Retina (tissue), 1 donor: Measurements from ENCODE around the gene RRBP1.

Source experiments
- DNase-seq: peaks from one replicate; pipeline ENCODE4 v3.0.0-alpha.2; 2016

Gene RRBP1

DNA sequence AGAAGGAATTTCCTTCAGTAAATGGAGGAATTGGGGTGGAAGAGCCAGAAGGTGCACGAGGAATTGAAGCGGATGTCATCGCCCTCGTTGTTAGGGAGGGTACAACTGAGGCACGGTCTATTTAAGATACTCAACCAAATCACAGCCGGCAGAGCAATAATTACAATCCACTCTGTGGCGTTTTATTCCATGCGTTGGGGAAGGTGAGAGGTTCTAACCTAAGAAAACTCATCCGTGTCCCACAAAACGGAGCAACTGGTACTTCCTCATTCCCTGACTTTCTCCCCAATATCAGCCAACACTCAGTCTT lies 802 bp upstream of the RRBP1 start:
- no peak for DNase-seq

DNA sequence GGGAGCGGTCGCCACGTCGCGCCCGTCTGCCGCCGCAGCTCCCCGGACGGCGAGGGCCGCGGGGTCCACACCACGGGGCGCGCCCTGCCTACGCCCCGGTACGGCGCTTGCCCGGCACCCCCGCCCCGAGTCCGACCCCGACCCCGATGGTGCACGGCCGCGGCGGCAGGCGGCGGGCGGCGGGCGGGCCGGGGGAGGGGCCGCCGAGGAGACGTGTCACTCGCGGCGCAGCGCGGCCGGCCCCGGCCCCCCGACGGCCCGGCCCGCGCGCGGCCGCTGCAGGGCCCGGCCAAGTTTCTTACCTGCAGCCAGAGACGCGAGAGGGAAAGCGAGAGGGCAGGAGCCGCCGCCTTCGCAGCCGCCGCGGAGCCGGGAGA lies 328 bp downstream of the RRBP1 start:
- no peak for DNase-seq

DNA sequence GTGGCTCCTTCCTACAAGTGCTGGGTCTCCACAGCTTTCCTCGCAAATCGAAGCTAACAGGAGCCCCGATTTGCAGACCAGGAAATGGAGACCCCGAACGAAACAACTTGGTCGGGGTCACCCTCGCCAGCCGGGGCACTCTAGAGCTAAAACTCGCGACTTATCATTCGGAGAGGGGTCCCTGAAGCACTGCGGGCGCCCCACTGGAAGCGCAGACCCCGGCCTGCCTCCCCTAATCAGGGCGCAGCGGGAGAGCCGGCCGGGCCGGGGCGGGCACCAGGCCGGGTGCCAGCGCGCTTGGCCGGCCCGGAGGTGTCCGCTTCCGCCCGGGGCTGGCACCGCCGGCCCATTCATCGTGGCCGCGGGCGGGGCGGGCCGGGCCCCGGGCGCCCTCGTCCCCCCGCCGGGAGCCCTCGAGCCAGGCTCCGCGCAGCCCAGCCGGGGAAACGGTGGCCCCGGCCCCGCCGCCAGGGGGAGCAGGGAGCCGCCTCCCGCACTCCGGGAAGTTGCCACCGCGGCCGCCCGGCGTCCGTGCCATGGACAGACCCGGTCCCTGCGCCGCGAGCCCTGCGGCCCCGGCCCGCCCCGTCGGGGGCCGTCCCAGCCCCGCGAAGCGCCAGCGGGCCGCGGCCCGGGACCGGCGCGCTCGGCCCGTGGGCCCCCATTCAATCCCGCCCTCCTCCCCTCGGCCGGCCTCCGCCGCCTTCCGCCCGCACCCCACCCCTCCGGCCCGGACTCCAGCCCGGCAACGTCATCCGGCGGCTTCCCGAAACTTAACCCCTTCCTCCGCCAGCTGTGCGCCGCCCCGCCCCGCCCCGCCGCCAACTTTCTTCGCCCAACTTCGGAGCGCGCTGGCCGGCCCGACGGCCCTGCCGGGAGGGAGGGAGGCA lies 961 bp downstream of the RRBP1 start:
- DNase-seq, result peak; percentile 68

DNA sequence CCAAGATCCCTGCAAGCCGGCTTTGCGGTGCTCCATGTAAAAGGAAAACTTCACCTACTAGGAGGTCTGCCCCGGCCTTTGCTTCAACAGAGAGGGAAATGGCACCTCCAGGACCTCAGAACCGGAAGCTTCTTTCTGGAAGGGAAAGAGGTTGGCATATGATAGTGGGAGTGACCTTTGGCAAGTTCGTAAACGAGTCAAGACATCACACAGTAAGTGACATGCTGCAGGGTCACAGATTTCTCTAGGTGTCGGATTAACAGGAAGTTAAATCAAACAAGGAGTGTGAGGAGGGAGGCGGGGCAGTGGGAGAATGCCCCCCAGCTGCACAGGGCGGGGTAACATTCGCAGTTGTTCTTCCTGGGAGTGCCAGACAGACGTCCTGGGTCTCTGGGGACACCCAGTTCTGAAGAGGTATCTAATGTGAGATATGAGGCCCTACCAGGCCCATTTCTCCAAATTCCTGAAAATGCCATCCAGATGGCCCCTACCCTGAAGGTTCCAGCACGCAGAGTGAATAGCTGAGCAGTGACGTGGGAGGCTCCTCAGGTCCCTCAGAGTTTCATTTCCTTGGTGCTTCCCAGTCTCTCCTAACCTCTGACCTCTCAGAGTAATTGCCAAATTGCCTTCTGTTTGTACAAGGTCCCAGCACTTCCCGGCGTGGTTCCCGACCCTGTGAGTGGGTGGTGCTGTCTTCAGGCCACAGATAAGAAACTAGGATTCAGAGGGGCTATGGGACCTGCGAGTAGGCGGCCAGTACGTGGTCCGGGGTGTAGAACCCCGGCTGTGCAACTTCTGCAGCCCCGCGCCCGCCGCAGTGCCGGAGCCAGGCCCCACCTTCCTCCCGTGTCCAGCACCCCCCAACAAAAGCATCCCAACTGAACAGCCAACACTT lies 1.9 kb downstream of the RRBP1 start:
- no peak for DNase-seq

DNA sequence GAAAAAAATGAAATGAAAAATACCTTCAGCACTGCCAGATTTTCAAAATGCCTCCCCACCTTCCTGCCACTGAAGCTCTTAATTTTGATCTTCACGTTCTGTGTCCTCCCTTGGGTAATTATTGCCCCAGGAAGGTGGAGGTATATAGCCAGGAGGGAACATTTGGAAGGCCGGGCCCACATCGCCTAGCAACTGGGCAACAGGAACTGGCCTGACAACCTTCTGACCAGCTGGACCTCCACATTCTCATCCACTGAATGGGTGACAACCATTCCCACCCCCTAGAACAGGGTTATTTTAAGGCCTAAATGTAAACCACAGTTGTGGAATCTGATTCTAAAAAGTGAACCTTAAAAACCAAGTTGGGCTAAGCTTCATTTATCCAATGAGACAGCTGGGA lies 3.2 kb downstream of the RRBP1 start:
- no peak for DNase-seq

DNA sequence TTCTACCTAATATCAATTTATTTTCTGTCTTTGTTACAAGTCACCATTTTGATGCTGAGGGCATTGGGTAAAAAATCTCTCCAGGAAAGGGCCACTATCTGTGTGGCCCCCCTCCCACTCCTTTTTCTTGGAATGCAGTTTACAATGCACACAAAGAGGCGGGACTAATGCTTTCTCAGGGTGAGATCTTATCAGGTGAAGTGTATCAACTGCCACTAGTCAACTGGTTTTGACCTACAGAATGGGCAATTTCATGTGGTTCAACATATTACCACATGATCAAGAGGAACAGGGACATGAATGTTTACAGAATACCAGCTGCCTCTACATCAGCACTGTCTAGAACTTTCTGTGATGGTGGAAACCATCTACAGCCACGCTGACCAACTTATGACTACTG lies 3.7 kb downstream of the RRBP1 start:
- DNase-seq, result no peak

DNA sequence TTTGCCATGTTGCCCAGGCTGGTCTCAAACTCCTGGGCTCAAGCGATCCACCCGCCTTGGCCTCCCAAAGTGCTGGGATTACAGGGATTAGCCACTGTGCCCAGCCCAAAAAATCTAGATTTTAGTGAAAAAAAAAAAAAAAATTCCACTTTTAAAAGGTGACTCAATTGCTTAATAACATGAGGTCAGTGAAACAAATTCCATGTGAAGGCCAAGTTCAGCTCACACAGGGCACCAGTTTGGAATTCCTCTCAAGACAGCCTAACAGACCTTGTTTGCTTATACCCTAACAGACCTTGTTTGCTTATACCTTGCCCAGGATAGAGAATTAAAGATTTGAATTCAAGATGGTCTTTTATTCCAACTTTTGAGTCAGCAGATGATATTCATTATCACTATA lies 5.1 kb downstream of the RRBP1 start:
- no peak for DNase-seq

DNA sequence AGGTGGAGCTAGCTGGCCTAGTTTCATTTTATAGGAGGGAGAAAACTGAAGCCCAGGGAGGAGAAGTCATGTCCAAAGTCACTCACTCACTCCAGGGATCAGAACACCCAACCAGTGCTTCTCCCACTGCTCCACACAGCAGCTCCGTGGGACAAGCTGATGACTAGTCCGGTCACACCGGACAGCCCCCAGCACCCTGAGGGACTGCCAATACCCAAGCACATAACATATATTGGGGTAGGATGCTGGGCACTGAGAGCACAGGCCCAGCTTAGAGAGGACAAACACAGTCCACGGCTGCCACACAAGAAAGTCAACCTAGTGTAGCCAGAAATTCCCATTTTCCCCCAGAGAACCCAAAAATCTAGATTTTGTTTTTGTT lies 5.7 kb downstream of the RRBP1 start:
- no peak for DNase-seq

DNA sequence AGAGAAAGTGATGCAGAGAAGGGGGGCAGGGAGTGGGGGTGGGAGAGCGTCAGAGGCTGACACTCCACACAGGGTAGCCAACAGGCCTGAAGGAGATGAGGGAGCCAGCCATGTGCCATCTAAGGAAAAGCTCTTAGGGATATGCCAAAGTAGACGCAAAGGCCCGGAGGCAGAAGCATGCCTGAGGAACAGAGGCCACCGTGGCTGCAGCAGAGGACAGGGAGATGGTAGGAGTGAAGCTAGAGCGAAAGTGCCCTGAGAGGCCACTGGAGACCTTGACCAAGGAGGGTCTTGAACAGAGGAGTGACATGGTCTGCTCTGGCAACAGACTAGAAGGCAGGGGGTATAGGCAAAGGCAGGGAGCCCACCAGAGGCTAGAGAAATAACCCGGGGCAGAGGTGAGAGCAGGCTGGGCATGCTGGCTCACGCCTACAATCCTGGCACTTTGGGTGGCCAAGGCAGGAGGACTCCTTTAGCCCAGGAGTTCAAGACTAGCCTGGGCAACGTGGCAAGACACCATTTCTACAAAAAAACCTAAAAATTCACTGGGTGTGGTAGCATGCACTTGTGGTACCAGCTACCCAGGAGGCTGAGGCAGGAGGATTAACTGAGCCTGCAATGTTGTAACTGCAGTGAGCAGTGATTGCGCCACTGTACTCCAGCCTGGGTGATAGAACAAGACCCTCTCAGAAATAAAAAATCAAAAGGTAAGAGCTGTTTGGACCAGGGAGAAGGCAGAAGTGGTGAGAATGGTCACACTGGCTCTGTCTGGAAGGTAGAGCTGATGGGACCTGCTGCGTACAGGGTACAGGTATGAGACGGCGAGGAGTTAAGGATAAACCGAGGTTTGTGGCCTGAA lies 6.3 kb downstream of the RRBP1 start:
- no peak for DNase-seq

DNA sequence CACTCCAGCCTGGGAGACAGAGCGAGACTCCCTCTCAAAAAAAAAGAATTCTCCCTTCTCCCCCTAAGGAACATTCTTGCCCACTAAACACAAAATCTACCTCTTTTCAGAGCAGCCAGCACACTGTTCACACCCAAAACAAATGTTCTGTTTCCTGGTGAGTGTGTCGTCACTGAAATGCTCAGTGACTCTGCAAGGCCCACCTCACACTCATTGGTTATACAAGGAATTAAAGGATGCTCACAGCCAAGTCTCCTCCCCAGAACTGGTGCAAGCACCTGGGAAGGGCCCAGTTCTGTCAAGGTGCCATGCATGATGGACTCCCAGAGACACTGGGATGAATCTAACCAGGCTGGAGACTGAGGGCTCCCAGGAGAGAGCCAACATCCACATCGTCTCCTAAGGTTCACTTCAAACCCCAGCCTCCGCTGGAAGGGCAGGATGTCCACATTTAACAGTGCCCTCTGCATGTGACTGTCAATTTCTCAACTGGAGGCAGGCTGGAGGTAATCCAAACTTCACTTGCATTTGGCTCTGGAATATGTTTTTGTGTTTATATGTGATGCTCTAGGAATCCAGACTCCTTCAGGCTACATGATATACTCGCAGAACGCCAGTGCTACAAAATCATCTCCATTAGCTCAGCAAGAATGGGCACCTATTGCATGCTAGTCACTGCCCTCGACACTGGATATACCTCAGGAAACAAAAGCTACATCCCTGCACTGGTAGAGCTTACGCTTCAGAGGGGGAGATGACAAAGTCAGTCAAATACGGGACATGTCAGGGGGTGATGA lies 7.1 kb downstream of the RRBP1 start:
- DNase-seq, result no peak

DNA sequence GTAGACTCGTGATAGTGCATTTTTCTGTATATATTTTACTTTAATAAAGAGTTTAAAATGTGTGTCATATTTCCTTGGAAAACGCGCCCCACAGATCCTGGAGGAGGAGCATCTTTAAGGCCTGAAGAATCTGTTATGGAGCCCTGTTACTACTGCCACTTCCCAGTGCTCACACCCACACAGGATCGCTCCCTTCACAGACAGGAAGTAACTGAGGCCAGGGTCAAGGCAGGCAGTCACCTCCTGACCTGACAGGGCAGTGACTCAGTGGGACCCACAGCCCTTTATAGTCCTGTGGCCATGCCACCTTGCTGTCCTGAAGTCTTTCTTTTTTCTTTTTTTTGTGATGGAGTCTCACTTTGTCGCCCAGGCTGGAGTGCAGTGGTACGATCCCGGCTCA lies 9.0 kb downstream of the RRBP1 start:
- DNase-seq, result no peak

DNA sequence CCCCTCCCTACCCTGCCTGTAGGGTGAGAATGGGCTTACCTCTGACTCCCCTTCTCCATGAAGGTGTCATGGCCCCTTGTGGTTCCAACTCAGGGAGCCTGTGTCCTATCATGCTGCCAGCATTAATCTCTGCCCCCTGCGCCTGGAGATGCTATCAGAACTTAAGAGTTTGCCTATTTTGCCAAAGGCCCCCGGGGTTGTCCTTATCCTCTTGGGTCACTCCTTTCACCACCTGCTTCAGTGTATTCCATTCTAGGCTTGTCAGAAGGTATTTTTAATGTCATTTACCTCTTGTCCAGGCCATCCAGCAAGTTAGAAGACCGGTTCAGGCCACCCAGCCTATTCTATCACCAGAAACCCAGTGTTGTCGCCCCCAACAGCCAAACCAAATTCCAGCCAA lies 10.5 kb downstream of the RRBP1 start:
- no peak for DNase-seq

DNA sequence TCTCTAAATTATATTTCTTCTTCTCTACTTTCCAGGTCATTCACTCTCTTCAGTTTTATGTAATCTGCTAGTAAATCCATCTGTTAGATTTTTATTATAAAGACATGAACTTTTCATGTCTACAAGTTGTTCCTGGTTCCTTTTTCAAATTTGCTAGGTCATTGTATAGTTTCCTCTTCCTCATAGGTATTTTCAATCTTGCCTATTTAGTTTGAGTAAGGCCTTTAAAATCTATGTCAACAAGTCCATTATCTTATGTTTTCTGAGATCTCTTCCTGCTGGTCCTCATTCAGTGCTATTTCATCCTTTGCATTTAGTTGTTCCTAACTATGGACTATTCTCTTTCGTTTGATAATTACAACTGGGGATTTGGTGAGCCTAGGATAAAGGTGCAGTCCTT lies 11.0 kb downstream of the RRBP1 start:
- no peak for DNase-seq

DNA sequence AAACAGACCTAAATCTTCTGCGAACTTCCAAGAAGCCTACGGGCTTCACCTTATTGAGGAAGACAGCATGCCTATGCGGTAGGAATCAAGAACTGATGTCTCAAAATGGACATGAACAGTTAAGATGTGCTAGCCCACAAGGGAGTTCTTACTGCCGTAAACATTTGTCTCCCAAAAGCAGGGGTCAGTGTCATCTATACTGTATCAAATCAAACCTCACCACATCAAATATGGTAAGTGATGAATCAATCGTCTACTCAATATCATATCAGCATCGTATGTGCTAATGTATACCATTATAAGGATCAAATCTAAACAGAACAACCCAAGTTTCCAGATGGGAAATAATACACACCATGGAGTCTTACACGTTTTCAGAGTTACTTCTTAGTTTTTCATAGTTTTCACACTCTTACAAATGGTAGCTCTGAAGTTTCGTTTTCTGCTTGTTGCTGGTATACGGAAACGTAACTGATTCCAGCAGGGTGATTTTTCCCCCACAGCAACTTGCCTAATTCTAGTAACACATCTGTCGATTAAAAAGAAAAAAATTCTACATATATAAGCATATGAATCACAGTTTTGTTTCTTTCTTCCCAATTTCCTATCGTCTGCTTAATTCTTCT lies 12.6 kb downstream of the RRBP1 start:
- DNase-seq, result no peak

DNA sequence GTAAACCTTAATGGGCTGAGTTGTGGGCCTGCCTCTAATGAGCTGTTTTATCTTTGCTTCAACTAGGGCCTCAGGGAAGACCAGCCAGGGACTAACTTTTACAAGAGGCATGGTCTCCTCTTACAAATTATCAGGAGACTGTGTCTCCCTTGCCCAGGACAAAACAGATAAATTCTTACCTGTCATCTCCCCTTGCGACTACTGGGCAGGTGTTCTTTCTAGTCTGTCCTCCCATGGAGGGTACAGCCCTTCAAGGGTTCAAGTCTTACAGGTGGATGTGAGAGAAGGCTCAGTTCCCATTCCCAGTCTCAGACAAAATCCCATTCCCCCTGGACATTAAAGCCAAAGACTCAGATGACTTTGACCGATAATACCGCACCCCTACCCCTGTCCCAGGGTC lies 13.6 kb downstream of the RRBP1 start:
- no peak for DNase-seq

DNA sequence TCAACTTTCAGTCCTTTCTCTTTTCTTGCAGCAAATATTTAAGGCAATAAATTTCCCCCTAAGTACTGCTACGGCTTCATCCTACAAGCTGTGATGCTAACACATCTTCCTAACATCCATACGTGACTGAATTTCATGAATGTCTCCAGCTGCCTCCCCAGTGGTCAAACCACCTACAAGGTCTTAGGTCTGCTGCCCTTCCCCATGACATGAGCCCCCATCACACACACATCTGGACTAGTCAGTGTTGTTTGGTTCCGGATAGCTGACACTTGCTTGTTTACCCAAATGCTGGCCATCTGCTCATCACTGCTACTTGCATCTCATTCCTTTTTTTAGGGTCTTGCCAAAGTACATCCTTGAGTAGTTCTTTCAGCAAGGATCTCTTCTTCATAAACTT lies 14.6 kb downstream of the RRBP1 start:
- no peak for DNase-seq

DNA sequence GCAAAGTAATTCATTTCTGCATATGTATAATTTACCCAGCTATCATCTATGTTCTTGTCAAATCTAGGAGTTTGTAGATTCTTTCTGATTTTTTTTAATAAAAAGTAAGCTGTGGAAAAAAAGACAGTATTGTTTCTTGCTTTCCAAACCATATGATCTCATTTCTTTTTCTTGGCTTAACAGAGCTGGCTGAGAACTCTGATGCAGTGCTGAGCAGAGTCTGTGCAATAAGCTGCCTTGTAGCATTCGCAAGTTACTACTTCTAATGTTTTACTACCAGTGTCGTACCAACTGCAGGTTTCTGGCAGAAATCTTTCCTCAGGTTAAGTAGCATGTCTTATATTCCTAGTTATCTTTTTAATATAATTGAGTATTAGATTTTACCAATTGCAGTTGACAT lies 15.6 kb downstream of the RRBP1 start:
- DNase-seq, result no peak

DNA sequence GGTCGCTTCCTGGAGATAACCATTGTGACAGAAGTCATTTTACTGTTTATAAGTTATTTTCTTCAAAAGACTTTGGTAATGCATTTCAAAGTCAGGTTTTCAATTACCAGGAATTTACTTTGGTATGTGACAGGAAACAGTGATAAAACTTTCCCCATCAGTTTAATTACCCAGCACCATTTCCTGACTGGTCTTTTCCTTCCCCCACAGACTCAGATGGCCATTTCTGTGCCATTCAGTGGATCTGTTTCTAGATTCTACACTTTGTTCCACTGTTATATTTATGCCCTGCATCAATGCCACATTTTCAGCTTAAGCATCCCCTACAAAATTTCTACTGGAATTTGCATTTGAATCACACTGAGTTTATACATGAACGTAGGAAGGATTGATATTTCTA lies 16.3 kb downstream of the RRBP1 start:
- DNase-seq, result no peak

DNA sequence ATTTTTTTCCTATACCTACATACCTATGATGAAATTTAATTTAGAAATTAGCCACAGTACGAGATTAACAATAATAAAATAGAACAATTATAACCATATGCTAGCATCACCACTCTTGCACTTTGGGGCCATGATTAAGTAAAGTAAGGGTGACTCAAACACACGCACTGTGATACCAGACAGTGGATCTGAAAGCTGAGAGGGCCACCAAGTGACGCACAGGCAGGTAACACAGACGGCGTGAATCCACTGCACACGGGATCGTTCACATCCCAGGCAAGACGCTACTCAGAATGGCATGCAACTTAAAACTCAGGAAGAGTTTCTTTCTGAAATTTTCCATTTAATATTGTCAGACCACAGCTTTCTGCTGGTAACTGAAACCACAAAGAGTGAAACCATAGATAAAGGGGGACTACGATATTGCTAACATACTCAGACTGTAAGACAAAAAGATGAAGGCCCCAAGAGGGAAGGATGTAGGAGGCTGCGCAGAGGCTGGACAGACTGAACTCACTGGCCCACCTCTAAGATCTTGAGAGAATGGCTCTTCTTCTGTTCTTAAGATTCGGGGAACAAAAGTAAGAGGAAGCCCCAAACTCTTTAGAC lies 17.9 kb downstream of the RRBP1 start:
- no peak for DNase-seq

DNA sequence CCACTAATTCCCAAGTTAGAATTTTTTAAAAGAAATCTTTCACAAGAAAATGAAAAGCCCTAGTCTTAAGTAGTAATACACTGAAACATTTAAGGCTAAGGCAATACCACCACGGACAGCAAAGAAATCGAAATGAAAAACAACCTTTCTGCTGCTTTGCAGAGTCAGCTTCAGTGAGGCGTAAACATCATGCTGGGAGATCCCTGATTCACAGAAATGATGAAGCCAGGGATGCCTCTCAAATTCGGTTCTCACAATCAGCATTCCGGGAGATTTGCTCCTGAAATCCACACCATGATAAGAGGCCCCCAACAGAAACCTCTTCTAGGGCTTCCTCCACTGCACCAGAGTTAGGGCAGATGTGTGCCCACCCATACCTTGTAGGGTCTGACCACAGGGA lies 18.6 kb downstream of the RRBP1 start:
- peak; percentile 43 for DNase-seq

DNA sequence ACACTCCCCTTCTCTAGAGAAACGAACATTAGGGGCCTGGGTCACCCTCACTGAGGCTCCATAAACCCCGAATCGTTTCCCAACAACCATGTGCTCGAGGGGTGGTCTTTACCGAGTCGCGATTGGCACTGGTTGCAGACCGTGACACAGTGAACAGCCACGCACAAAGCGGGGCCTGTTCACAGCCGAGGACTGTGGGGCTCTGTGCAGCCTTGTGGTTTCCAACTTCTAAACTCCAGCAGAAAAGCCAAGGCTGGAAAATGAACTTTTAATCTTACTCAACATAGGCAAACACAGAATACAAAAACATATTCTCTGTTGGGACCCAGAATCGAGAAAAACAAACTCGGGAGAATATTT lies 19.0 kb downstream of the RRBP1 start:
- DNase-seq, result no peak
